DMS53 treated with DMSO at 0.1 percent for 48 hours (cell line): ENCODE data around the gene PAPSS2.
A peak's percentile ranks its signal among the peaks of the same experiment; 100 is the strongest.
"Not testable (repeated sequence)": the region's sequence is repeated elsewhere in the genome, so short reads cannot be mapped to it uniquely, and the experiment has no call there.

Experiments
- DNase-seq: peaks from one replicate; lab custom pipeline; 2025; ENCODE audit not compliant: unreplicated experiment; lab: John Stamatoyannopoulos, UW

Gene PAPSS2

GRCh38 chr10:87642486-87642885 is 17.2 kb upstream of the PAPSS2 start:
- DNase-seq, result no peak

- DNase-seq, result no peak
Observed at GRCh38 chr10:87642988-87643387, 16.7 kb upstream of the PAPSS2 start.

- no peak for DNase-seq
Observed at GRCh38 chr10:87643920-87644319, 15.8 kb upstream of the PAPSS2 start.

- DNase-seq, result not testable (repeated sequence)
Observed at GRCh38 chr10:87644500-87644899, 15.2 kb upstream of the PAPSS2 start.

- peak; percentile 53 for DNase-seq
Observed at GRCh38 chr10:87646192-87646909, 13.3 kb upstream of the PAPSS2 start.

- DNase-seq, result no peak
Observed at GRCh38 chr10:87646935-87647334, 12.7 kb upstream of the PAPSS2 start.

GRCh38 chr10:87650838-87651589 is 8.7 kb upstream of the PAPSS2 start:
- DNase-seq, result no peak

- DNase-seq, result no peak
Observed at GRCh38 chr10:87651801-87652200, 7.9 kb upstream of the PAPSS2 start.

- DNase-seq, result no peak
Observed at GRCh38 chr10:87652261-87652660, 7.4 kb upstream of the PAPSS2 start.

- peak; percentile 63 for DNase-seq
Observed at GRCh38 chr10:87654212-87654611, 5.5 kb upstream of the PAPSS2 start.

- peak; percentile 13 for DNase-seq
Observed at GRCh38 chr10:87656431-87657072, 3.1 kb upstream of the PAPSS2 start.

- no peak for DNase-seq
Observed at GRCh38 chr10:87657371-87657770, 2.3 kb upstream of the PAPSS2 start.

GRCh38 chr10:87658321-87658795 is 1.3 kb upstream of the PAPSS2 start:
- peak; percentile 10 for DNase-seq

- no peak for DNase-seq
Observed at GRCh38 chr10:87658858-87659555, 671 bp upstream of the PAPSS2 start.

GRCh38 chr10:87660484-87661133 is 931 bp downstream of the PAPSS2 start:
- no peak for DNase-seq

GRCh38 chr10:87661861-87662785 is 2.4 kb downstream of the PAPSS2 start:
- no peak for DNase-seq

- no peak for DNase-seq
Observed at GRCh38 chr10:87664276-87664701, 4.6 kb downstream of the PAPSS2 start.

GRCh38 chr10:87667493-87667892 is 7.8 kb downstream of the PAPSS2 start:
- DNase-seq, result no peak

GRCh38 chr10:87668324-87669074 is 8.8 kb downstream of the PAPSS2 start:
- DNase-seq, result no peak
